HG02623 (cell line): ENCODE results near the gene TST.

Experiments
- ATAC-seq: cut with Tn5 transposase; IDR thresholded peaks from one replicate; pipeline ENCODE4 v1.9.1; 2021; ENCODE audit warnings: moderate library complexity; ENCODE audit not compliant: unreplicated experiment

Gene TST

GRCh38 chr22:37019309-37020191, at the start of gene TST, which contains the start of gene MPST:
Gene TST (minus strand): TSS chr22:37019447. CDS start chr22:37018732, 715 bp downstream.
Gene MPST (plus strand): TSS chr22:37019742. CDS start chr22:37019837, 95 bp downstream.
- ATAC-seq: peak; percentile 52

GRCh38 chr22:37068859-37069258, 49.6 kb upstream of the TST start:
- no peak for ATAC-seq

- ATAC-seq: no peak
These were observed 48.2 kb upstream of the TST start for GRCh38 chr22:37067428-37067827.

- ATAC-seq: no peak
These were observed 46.7 kb upstream of the TST start for GRCh38 chr22:37065961-37066360.

GRCh38 chr22:37065180-37065579, 45.9 kb upstream of the TST start:
- no peak for ATAC-seq

- no peak for ATAC-seq
These were observed 45.3 kb upstream of the TST start for GRCh38 chr22:37064553-37064952.

- ATAC-seq: no peak
These were observed 44.5 kb upstream of the TST start for GRCh38 chr22:37063431-37064420.

- ATAC-seq: no peak
These were observed 43.6 kb upstream of the TST start for GRCh38 chr22:37062702-37063381.

- ATAC-seq: no peak
These were observed 43.1 kb upstream of the TST start for GRCh38 chr22:37062376-37062675.

GRCh38 chr22:37061611-37062375, 42.5 kb upstream of the TST start:
- ATAC-seq: no peak

- no peak for ATAC-seq
These were observed 41.8 kb upstream of the TST start for GRCh38 chr22:37060801-37061610.

GRCh38 chr22:37059876-37060449, 40.7 kb upstream of the TST start:
- ATAC-seq: no peak

GRCh38 chr22:37058917-37059701, 39.9 kb upstream of the TST start:
- ATAC-seq: no peak

- ATAC-seq: no peak
These were observed 38.7 kb upstream of the TST start for GRCh38 chr22:37057796-37058510.

GRCh38 chr22:37057226-37057625, 38.0 kb upstream of the TST start:
- no peak for ATAC-seq

GRCh38 chr22:37056246-37056645, 37.0 kb upstream of the TST start:
- no peak for ATAC-seq

- ATAC-seq: no peak
These were observed 35.5 kb upstream of the TST start for GRCh38 chr22:37054600-37055365.
